GM10266 (cell line): ENCODE measurements around the gene ONECUT1.

ENCODE experiments used
- DNase-seq: peaks from one replicate; pipeline ENCODE4 v3.0.0; 2012; ENCODE audit errors: extremely low spot score
- CTCF ChIP-seq: IDR thresholded peaks from 2 replicates; pipeline ENCODE4 v1.5.1; 2012; ENCODE audit warnings: mild to moderate bottlenecking, low read depth; ENCODE audit not compliant: control insufficient read depth, insufficient read depth; ENCODE audit errors: missing control alignments

ONECUT1 gene

GRCh38 chr15:52784799-52785671 is 5.1 kb downstream of the ONECUT1 start:
- DNase-seq = no peak
- TF ChIP-seq CTCF = no peak

DNA sequence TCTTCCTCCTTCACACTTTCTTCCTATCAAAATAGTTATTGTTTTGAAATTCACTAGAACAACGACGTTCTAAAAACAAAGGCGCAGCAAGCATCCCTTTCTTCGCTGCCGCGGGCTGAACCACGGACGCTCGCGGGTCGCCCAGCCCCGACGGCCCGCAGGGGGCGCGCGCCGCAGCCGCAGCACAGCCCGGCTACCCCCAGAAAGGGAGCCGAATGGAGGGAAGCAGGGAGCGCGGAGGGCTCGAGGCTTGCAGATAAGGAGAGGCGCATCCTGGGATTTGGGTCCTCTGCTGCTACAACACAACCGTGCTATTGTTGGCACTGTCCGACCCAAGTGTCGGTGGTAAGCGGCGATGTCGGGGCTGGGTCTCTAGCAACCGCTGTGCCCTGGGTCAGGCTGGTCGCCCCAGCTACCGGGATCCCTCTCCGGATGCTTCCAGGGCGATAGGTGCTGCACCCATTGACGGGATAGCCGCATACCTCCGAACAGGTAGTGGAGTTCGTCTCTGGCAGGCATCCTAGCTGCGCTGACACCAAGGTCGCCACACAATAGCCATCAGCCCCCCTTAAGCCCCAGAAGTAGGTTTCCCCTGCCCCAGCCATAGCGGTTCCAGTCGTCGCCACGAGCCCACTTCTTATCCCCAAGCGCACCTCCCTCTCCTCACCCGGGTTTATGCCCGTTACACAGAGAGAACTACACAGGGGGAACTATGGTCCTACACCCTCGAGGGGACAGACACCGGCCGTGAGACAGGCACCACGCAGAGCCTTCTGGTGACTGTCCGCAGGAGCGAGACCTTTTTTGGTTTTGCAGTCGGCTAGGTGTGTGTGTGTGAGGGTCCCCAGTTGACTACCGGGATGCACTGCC is 6.0 kb downstream of the ONECUT1 start:
- peak; percentile 42 for TF ChIP-seq CTCF

GRCh38 chr15:52783191-52783829 is 6.8 kb downstream of the ONECUT1 start:
- no peak for TF ChIP-seq CTCF
- no peak for DNase-seq

More for the DNA sequence above, 6.0 kb downstream of the ONECUT1 start:
- DNase-seq = no peak

DNA sequence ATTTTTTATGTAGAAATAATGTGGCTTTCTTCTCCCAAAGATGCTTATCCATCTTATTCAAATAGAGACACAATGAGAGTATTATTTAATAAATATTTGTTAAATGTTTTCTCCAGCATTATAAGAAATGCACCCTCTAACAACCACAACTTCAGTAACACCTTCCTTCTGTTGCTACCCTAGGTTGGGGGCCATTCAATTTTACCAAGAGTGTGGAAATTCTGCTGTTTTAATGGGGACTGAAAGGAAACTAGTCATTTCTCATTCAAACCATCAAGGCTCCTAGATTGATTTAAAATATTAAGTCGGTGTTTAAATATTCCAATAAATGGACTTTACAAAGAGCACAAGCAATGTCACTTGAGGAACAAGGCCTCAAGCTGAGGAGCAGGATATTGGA is 7.6 kb downstream of the ONECUT1 start:
- no peak for DNase-seq
- no peak for TF ChIP-seq CTCF

GRCh38 chr15:52780172-52780980 is 9.8 kb downstream of the ONECUT1 start:
- peak; percentile 73 for DNase-seq

More at GRCh38 chr15:52780172-52780980, 9.8 kb downstream of the ONECUT1 start:
- TF ChIP-seq CTCF = peak; percentile 91
